Superior temporal gyrus (tissue), 1 donor: ENCODE measurements around the gene ACOX2.

Source experiments
- DNase-seq: peaks from one replicate; pipeline ENCODE4 v3.0.0-alpha.2; 2016; ENCODE audit errors: extremely low spot score

ACOX2 gene

DNA sequence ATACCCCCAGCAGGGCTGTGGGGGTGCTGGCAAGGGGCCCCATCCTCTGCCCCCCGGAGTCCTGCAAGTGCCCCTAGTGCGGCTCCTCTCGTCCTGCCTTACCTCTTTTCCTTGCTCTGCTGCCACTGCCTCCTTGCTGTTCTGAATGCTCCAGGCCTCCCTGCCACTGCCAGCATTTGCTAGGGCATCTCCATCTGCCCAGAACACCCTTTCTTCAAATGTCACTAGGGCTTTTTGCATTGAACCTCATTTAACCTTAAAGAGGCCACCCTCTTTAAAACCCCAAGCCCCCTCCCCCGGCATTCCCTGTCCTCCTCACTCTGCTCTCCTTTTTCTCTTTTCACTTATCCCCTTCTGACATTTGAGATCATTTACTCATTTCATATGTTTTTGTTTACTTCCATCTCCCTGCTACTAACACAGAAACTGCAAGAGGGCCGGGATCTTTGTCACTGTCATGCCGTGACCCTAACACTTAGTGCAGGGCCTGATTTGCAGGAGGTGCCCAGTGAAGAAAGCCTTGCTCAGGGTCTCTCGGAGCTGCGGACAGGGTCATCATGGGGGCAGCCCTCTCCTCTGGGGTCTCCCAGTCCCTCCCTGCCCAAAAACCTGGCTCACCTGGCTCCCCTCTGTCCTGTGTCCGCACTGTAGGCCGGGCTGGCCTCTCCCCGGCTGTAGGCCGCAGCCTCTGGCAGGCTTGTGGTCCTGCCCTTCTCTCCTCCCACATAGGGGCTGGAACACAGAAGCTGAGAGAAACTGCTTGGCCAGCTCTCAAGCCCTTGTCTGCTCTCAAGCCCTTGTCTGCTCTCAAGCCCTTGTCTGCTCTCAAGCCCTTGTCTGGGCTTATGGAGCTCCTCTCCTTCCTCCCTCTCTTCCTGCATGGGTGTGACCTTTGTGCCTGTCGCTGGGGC, at the start of gene ACOX2:
Gene ACOX2 (minus strand): TSS at position 690 of the 911 bp plus-strand sequence. CDS start 2,084 bp downstream, outside the sequence.
- DNase-seq: no peak

DNA sequence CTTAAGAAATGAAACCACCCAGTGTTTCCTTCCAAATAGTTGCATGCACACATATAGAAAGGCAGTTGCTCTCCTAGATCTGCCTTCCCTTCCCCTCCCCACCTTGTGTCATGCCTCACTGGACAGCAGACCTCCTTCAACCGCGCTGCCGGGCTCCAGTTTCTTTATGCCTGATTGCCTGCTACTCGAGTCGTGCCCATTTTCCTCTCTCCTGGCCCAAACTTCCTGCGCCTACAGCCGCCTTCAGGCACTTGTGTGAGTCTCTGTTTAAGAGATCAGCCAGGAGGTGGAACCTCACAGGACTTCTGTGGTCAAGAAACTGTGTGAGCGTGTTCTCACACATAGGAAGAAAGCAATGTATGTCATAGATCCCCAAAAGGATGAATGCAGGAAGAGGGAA, 49.0 kb upstream of the ACOX2 start:
- DNase-seq: no peak

DNA sequence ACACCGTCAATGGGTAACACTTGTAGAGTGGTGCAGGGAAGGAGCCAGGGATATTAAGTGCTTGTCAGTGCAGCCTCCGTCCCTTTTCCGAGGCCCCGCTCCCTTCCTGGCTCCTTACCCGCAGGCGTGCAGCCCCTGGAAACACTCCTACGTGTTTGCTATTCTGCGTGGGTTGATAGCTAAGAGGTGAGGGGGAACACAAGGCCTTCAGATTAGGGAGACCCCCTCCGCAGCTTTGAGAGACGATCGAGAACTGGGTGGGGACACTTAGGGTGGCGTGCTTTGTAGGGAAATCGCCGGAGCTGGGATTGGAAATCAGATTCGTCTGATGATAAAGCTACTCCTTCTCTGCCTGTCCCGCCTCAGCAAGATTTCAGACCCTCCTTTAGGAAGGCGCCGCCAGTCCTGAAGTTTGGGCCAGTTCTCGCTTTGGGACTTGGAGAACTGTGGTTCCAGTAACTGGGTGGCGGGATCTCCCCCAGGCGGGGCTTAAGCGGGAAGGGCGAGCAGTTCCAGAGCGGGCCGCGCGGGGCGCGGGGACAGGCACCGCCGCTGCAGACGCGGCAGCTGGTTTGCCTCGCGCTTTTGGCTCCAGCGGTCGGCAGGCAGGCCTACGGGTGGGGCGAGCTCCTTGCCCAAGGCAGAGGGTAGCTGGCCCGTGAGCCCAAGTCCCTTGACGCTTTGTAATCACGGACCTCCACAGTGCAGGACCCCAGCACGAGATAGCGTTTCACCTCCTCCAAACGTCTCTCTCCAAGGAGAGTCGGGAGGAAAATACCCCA, 48.2 kb upstream of the ACOX2 start:
- peak; percentile 79 for DNase-seq

DNA sequence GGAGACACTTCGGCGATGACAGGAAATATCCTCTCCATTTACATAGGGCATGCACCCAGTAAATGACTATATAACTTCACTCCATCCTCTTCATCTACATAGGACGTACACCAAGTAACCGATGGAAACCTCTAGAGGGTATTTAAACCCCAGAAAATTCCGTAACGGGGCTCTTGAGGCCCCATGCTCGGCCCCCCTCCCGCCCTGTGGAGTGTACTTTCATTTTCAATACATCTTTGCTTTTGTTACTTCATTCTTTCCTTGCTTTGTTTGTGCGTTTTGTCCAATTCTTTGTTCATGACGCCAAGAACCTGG, 47.7 kb upstream of the ACOX2 start:
- no peak for DNase-seq

DNA sequence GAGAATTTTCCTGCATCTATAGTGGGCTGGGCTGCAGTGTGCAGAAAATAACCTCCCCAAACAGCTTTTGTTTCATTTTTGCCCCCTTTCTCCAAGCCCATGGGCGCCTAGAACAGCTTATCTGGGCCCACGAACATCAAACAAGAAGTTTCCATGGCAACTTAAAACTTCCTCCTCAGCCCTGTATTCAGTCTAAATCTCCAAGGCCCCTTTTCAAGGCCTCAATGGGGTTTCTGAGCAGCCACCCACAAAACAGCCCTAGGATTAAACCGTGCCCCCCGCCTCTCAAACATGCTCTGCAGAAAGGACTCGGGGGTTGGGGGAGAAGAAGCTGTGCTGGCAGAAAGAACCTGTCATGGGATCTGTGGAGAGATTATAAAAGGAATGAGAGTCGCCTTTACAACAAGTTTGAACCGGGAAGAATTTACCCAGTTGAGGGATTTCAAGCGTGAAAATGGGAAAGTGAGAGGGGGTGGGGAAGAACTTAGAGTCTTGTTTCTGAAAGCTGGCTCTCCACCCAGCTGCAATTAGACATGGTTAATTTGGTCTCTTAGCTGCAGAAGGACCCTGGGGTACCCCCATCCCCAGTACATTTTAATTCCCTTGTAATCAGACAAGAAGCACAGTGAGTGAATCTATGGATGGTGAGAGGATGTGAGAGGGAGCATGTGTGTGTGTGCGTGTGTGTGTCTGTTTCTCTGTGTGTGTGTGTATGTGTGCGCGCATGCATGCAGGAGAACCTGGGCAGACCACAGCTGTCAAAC, 44.5 kb upstream of the ACOX2 start:
- DNase-seq: no peak

DNA sequence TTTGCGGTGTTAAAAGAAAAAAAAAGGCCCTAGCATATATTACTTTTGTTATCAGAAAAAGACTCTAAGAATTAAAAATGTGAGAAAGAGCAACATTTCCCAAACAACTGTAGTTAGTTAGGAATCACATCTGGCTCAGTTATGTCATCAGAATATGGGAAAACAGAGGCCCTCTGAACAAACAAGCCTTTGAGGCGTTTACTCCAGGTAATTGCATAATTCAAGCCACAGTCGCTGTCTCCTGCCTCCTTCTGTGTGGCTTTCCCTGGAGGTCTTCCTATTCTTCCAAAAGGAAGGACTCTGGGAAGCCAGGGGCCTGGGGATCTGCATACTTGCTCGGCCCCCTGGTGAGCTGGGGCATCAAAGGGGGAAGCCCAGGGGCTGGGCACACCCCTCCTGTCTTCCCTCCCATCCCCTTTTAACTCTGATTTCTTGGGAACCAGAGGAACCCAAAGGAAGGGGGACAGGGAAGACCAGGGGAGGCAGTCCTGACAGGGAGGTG, 43.9 kb upstream of the ACOX2 start:
- DNase-seq: no peak

DNA sequence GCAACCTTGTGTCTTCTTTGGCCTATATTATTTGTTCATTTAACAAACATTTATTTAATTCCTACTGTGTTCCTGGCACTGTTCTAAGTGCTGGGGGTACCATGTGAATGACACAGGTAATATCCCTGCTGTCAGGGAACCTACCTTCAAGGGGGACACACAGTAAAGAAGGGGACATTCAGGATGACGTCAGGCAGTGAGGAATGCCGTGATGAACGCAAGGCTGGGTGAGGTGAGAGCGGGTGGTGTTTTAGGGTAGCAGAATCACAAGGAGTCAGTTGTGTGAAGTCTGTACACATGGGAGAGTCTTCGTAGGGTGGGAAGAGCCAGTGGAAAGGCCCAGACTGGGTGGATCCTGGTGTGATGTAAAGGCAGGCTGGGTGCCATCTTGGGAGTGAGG, 41.9 kb upstream of the ACOX2 start:
- no peak for DNase-seq

DNA sequence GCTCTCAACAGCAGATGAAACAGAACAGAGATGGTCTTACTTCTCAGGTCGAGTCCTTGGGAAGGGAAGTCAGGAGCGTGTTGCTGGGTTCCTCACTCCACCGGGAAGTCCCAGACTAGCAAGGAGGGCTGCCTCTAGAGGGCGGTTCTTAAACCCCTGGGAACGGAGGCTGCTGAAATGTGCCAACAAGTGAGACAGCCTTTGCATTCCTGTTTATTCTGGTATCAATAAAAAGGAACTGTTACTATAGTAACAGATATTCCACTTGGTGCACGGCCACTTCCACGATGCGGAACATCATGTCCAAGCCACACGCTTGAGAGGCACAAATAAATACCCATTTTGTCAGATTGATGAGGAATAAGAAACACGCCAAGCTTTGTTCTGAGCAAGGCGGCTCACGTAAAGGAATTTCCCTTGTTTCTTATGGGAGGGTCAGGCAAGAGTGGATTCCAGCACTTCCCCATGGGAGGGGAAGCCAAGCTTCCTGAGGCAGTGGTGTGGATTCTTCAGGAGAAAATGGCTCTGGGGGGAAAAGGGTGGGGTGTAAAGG, 40.4 kb upstream of the ACOX2 start, which contains the start of gene FAM107A:
Gene FAM107A (minus strand): TSS at position 123 of the 553 bp plus-strand sequence. CDS start 7,531 bp downstream, outside the sequence.
- DNase-seq: peak; percentile 74

DNA sequence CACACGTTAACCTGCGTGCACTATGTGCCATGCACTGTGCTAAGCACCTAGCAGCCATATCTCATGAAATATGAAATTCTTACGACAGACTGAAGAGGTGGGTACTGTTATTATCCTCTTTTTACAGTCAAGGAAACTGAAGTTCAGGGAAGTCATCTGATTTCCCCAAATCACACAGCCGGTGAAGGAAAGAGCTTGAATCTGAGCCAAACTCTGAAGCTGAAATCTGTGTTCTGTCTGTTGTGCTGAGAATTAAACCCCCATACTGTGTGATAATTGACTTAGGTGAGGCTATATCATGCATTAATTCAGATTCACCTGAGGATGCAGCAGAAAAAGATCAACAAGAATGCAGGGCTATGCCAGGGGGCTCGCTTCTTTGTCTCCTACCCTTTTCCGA, 39.7 kb upstream of the ACOX2 start:
- no peak for DNase-seq

DNA sequence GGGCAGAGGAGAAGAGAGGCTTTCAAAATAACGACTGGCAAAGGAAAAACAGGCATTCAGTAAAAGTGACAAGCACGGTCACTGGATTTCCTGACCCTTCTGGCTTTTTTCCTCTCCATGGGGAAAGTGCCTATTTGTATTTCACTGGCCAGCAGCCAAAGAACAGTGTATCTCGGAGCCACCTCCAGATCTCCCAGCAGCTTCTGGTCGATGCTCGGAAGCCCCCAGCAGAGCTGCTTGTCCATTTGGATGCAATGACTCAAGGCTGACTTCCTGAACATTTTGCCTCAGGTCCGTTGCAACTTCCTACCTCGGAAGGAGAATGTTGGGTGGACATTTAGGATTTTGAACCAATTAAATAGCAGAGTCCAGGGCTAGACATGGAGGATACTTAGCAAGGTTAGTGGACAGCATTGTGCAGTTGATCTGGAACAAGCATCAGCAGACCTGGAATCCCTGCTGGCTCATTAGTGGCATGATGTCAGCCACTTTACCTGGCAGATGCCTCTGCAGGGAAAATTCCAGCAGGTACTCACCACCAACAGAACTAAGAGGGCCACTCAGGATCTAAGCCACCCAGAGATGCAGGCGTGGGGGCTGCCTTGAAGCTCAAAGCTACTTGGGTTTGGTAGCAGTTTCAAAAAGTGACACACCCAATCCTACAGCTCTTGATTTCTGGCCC, 39.1 kb upstream of the ACOX2 start:
- no peak for DNase-seq

DNA sequence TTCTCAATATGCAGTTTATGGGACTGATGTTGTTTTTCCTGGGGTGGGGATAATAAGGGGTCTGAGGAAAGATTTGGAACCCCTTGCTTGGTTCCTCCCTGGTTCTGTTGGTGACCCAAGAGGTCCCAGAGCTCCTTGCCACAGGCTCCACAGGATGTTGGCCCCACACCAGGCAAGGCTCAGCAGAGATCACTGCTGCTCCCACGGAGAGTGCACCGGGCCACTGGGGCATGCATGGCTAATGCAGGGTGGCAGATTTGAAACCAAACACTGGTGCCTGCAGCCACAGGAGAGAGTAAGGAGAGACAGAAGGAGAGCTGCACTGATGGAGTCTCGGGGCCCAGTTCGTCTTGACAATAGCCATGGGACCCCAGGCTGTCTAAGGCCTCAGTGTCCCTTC, 37.7 kb upstream of the ACOX2 start:
- no peak for DNase-seq

DNA sequence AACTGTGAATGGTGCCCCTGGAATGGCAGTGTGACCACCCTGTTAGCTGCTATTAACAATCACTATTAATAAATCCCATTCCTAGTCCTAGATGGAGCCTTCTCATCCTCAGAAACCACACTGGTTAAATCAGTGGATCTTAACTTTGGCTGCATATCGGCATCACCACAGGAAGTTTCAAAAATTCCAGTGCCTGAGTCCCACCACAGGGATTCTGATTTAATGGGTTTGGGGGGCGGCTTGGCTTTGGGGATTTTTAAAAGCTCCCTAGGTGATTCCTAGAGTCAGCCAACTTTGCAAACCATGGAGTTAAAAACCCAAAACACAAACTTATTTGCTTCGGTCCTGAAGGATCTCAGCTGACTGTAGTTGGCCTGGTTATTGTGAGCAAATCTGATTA, 37.1 kb upstream of the ACOX2 start:
- no peak for DNase-seq

DNA sequence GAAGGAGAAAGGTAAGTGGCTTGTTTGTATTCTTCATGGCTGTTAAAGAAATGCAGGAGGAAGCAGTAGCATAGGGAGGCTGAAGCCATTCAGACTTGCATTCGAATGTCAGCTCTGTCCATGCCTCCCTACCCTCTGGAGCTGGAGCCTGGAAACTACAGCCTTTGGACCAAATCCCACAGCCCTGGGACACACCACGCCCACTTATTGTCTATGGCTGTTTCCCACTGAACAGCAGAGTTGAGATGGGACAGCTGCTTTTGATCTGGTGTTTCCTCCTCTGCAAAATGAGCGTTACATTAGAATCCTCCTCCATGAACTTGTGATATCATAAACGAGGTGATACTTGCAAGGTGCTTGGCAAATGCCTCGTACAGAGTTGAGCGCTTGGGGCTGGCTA, 36.6 kb upstream of the ACOX2 start:
- DNase-seq: no peak

DNA sequence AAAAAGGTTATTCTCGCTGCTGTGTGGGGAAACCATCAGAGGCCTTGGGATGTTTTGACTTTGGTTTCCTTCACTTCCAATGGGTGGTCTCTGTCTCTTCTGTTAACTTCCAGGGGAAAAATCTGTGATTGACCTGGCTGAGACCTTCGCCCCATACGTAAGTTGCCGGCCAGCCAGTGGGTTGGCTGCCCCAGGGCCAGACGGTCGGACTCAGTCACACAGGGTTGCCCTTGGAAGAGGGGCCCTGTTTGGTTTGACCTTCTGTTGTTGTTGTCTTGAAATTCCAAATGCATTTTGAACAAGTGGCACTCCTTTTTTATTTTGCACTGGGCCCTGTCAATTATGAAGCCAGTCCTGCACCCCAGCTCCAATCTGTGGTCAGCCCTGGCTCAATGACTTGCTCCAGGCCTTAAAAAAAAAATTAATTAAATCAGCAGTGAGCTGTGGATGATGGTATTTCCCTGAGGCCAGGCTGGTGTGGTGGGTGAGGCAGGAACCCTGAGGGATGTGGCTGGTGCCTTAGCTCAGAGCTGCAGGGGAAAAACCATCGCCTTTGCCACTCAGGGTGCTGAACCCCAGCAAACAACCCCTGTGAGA, 35.7 kb upstream of the ACOX2 start:
- DNase-seq: no peak

DNA sequence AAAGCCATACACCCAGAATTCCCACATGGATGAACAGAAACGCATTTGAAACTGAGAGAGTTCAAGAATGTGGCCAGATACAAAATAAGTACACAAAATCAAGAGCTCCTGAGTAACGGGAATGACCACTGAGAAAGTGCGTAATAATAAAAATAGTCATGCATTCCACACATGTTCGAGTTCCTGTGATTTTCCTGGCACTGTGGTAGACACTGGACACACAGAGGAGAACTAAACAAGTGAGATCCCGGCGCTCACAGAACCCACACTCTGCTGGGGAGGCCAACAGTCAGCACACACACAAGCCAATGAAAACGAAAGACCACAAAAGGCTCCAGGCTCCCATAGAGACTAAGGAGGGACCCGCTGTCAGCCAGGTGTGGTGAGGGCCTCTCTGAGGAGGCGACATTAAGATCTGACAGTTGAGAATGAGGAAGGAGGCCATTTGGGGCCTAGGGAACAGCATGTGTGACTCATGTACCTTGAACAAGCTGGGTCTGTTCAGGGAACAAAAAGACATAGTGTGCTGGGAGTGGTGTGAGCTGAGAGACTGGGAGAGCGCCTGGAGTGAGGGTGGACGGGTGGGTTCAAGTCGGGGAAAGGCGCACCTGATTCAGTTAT, 35.1 kb upstream of the ACOX2 start:
- DNase-seq: no peak

DNA sequence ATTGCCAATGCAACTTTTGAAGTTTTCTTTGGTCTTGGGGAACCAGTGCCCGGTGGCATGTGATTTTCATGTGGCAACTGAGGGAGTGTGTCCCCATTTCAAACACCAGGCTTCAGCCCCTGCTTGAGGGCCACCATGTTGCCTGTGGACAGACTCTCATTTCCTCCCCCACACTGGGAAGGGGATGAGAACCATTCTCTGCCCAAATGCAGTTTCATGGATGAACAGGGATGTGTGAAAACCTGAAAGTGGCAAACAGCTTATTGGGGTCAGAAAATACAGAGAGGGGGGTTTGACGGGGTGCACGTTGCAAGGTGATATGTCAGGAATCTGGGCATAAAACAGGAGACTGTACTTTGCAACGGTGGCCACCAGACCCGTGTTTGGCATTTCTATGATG, 33.9 kb upstream of the ACOX2 start:
- DNase-seq: no peak

DNA sequence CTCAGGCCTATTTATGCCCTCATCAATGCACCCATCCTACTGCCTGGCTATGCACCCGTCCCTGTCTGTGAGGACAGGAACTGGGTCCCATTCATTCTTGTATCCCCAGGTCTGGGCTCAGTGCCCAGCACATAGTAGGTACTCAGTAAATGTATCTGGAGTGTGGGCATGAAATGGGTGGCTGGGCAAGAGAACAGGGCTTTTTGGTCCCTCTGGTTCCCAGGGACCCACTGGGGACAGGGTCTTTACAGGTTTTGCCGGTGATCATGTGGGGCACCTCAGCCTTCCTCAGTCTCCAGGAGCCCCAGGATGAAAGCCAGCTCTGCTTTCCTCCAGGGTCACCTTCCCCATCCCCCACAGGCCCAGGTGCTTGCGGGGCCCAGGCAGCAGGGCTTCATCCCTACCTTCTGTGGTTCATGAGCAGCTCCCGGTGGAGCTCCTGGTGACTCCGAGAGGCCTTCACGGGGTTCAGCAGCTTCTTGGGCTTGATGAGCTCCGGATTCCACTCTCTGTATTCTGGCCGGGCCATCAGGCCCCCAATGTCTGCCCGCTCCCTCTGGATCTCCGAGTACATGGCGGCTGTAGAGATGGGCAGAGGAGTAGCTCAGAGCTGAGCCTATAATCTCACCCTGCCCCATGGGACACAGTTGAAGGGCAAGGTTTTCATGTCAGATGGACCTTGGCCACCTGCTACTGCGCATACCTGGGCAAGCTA, 32.5 kb upstream of the ACOX2 start:
- DNase-seq: no peak

DNA sequence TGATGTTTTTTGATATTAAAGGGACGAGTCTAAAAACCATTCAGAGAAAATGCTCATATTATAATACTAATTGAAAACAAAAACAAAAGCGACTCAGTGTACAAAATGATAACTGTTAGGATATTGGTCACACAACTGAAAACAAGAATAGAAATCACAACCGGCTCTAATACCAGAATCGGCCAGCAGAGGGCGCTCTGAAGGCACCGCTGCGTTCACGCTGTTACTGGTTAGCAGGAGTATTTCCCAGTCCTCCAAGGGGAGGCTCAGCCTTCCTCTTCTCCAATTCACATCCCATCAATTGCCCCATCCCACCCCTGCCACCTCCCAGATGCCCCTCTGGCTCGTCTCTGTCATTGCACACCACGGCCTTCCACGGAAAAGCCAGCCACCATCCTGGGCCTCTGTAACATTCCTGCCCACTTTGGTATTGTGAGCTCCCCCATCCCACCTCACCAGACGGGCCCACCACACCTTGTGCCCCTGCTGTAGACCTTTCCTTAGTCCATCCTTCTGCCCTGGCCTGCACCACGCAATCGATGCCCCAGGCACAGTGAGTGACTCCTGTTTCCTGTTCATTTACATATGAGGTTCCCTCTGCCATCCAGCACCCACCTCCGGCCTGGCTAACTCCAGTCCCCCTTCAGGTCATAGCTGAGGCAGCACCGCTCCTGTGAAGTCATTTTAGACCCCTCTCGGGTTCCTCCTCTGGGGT, 31.7 kb upstream of the ACOX2 start:
- peak; percentile 96 for DNase-seq

DNA sequence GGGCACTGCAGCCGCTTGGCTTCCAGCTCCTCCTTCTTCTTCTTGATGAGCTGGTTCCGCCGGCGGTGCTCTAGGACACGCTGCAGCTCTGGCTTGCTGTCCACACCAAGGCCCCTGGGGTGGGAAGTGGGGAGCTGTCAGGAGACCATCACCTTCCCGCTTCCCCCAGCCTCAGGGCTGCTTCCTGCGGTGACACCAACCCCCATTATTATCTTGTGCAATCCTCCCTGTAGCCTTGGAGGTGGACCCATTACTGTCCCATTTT, 30.2 kb upstream of the ACOX2 start:
- no peak for DNase-seq
